HFFc6 (cell line): Measurements from ENCODE around the gene CDH8. TPM values are rescaled to one million over a fixed set of nuclear protein-coding genes. Genes with fewer than 3 reads are reported as not detected.

Experiments
- DNase-seq: peaks from one replicate; pipeline ENCODE4 v3.0.0-alpha.2; 2018
- H3K27ac Mint-ChIP-seq: 2 replicates; pipeline ENCODE4 v1.8.0; 2020; ENCODE audit warnings: mild to moderate bottlenecking, mixed read lengths
- H3K27me3 Mint-ChIP-seq: 2 replicates; pipeline ENCODE4 v1.8.0; 2021; ENCODE audit warnings: mild to moderate bottlenecking, moderate library complexity, mixed read lengths; ENCODE audit not compliant: insufficient read depth
- H3K36me3 Mint-ChIP-seq: 2 replicates; pipeline ENCODE4 v1.8.0; 2021; ENCODE audit warnings: low read depth, mixed read lengths
- H3K4me1 Mint-ChIP-seq: 2 replicates; pipeline ENCODE4 v1.8.0; 2020; ENCODE audit warnings: low read depth, mixed read lengths
- H3K4me3 Mint-ChIP-seq: 2 replicates; pipeline ENCODE4 v1.8.0; 2020; ENCODE audit warnings: mild to moderate bottlenecking, moderate library complexity, mixed read lengths
- H3K9me3 Mint-ChIP-seq: 2 replicates; pipeline ENCODE4 v1.8.0; 2020; ENCODE audit warnings: mild to moderate bottlenecking, mixed read lengths
- CTCF ChIP-seq: fragments of 200-600 bp; sonication (generic); IDR thresholded peaks from 2 replicates; pipeline ENCODE4 v1.5.0; 2021; ENCODE audit warnings: antibody characterized with exemption, mild to moderate bottlenecking
- total RNA-seq, 6 experiments: library from RNA; stranded (reverse); fragmentation: NEBNext Ultra II Directional; extraction: Animal tissue kit (Norgen Biotek cat#: 25700); gene quantifications; 2 replicates in 1 of 6; 3 replicates in 5 of 6; pipeline ENCODE4 v1.2.3, GENCODE V29; 2021

Gene CDH8
- total RNA-seq, 6 experiments from 2014 or later, result not detected

GRCh38 chr16:62033065-62033464 is 3.2 kb downstream of the CDH8 start:
- no peaks in the 10 kb centered on the region for H3K4me1 Mint-ChIP-seq
- peaks cover 30% of the 10 kb centered on the region for H3K9me3 Mint-ChIP-seq
- DNase-seq, result no peak
- no peaks in the 10 kb centered on the region for H3K27me3 Mint-ChIP-seq
- no peak overlapping the region for H3K27ac Mint-ChIP-seq
- no peak for TF ChIP-seq CTCF
- no peak overlapping the region for H3K4me3 Mint-ChIP-seq
- H3K36me3 Mint-ChIP-seq, result peaks cover 7% of the 10 kb centered on the region; the same call in 1 of the 2 replicates

- TF ChIP-seq CTCF, result no peak
- H3K4me1 Mint-ChIP-seq, result no peaks in the 10 kb centered on the region
- H3K36me3 Mint-ChIP-seq, result no peaks in the 10 kb centered on the region
- H3K27ac Mint-ChIP-seq, result no peak overlapping the region
- no peak for DNase-seq
- no peak overlapping the region for H3K4me3 Mint-ChIP-seq
- peaks cover 31% of the 10 kb centered on the region for H3K9me3 Mint-ChIP-seq
- no peaks in the 10 kb centered on the region for H3K27me3 Mint-ChIP-seq
Observed at GRCh38 chr16:62029947-62030346, 6.3 kb downstream of the CDH8 start.

GRCh38 chr16:62022688-62023087 is 13.6 kb downstream of the CDH8 start:
- Mint-ChIP-seq H3K27ac (no peak overlapping the region), H3K4me1 (no peaks in the 10 kb centered on the region), H3K36me3 (no peaks in the 10 kb centered on the region), H3K27me3 (no peaks in the 10 kb centered on the region), H3K9me3 (peaks cover 21% of the 10 kb centered on the region), H3K4me3 (no peak overlapping the region)
- no peak for DNase-seq
- TF ChIP-seq CTCF, result no peak

GRCh38 chr16:62021161-62021581 is 15.1 kb downstream of the CDH8 start:
- Mint-ChIP-seq H3K4me3 (no peak overlapping the region), H3K9me3 (peaks cover 15% of the 10 kb centered on the region), H3K27ac (no peak overlapping the region), H3K4me1 (no peaks in the 10 kb centered on the region), H3K27me3 (peaks cover 1% of the 10 kb centered on the region; the same call in 1 of the 2 replicates), H3K36me3 (no peaks in the 10 kb centered on the region)
- no peak for DNase-seq
- TF ChIP-seq CTCF, result no peak

GRCh38 chr16:62020681-62021080 is 15.6 kb downstream of the CDH8 start:
- Mint-ChIP-seq H3K27me3 (peaks cover 1% of the 10 kb centered on the region; the same call in 1 of the 2 replicates), H3K27ac (no peak overlapping the region), H3K9me3 (peaks cover 20% of the 10 kb centered on the region), H3K36me3 (no peaks in the 10 kb centered on the region), H3K4me3 (no peak overlapping the region), H3K4me1 (no peaks in the 10 kb centered on the region)
- no peak for DNase-seq
- no peak for TF ChIP-seq CTCF

- H3K9me3 Mint-ChIP-seq, result peaks cover 22% of the 10 kb centered on the region
- no peaks in the 10 kb centered on the region for H3K4me1 Mint-ChIP-seq
- H3K27me3 Mint-ChIP-seq, result peaks cover 1% of the 10 kb centered on the region; the same call in 1 of the 2 replicates
- no peak overlapping the region for H3K27ac Mint-ChIP-seq
- TF ChIP-seq CTCF, result no peak
- H3K36me3 Mint-ChIP-seq, result no peaks in the 10 kb centered on the region
- H3K4me3 Mint-ChIP-seq, result no peak overlapping the region
- DNase-seq, result no peak
Observed at GRCh38 chr16:62019851-62020250, 16.4 kb downstream of the CDH8 start.
